ENCODE data around the gene PPP1R14D.
A peak's percentile ranks its signal among the peaks of the same experiment; 100 is the strongest.

PPP1R14D gene

DNA sequence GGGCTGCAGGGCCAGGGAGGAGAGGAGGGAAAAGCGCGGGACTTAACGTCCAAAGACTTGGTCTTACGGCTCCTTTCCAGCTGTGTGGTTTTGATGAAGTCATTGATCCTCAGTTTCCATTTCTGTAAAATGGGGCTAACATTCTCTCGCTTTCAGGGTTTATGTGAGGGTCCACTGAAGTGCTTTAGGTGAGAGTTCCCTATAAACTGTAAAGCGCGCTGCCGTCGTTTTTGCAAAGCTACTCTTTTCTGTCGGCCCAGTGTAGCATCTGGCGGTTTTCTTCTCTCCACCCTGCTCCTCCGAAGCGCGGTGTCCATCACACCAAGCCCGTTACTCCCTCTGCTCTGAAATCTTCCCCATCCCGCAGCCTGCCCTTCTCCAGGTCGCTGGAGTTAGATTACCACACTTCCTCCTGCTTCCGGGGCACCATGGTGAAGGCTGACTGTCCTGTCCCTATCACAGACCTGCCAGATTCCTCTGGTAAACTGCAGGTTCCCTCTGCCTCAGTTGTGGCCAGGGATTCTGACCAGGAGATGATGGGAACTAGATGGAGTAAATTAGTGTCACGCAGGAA lies 20.5 kb downstream of the PPP1R14D start:
- H3K27ac ChIP-seq (ENCODE audit: extremely low read depth, low read depth, low read length): peak overlapping the region; percentile 29; the same call in 1 of the 2 replicates
- TF ChIP-seq ZNF600 (tag by site-specific recombination; IDR thresholded peaks at IDR 0.05): no peak; the same call in 1 of the 2 replicates
- TF ChIP-seq ZNF394 (tag by site-specific recombination; IDR thresholded peaks at IDR 0.05; ENCODE audit: borderline replicate concordance): peak; percentile 43; the same call in 1 of the 2 replicates
- TF ChIP-seq KLF16 (tag by site-specific recombination; IDR thresholded peaks at IDR 0.05): no peak
- no peak for TF ChIP-seq ZNF777 (tag by site-specific recombination; IDR thresholded peaks at IDR 0.05; ENCODE audit: borderline replicate concordance)
- TF ChIP-seq, protein P1, sequence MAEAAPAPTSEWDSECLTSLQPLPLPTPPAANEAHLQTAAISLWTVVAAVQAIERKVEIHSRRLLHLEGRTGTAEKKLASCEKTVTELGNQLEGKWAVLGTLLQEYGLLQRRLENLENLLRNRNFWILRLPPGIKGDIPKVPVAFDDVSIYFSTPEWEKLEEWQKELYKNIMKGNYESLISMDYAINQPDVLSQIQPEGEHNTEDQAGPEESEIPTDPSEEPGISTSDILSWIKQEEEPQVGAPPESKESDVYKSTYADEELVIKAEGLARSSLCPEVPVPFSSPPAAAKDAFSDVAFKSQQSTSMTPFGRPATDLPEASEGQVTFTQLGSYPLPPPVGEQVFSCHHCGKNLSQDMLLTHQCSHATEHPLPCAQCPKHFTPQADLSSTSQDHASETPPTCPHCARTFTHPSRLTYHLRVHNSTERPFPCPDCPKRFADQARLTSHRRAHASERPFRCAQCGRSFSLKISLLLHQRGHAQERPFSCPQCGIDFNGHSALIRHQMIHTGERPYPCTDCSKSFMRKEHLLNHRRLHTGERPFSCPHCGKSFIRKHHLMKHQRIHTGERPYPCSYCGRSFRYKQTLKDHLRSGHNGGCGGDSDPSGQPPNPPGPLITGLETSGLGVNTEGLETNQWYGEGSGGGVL (tag by site-specific recombination; IDR thresholded peaks at IDR 0.05): 0 out of 2 replicates have a peak, but pooled peaks have one; percentile 14
- TF ChIP-seq ZBTB20 (tag by site-specific recombination; IDR thresholded peaks at IDR 0.05): no peak
- no peak for TF ChIP-seq ZNF558 (tag by site-specific recombination; IDR thresholded peaks at IDR 0.05)

GRCh38 chr15:40807028-40807887 lies 21.2 kb downstream of the PPP1R14D start, which contains the start of the genes DNAJC17 and ZFYVE19:
Gene DNAJC17, minus strand, starts transcription at chr15:40807473. Its CDS starts 27 bp downstream, at chr15:40807446.
Gene ZFYVE19, plus strand, starts transcription at chr15:40807089. Its CDS starts 501 bp downstream, at chr15:40807590.
- ChIA-PET CTCF (interaction anchor here (0.6 to 1.1 kb wide), 2 partner anchors 52 to 99 kb away, joined by 3 to 8 read pairs; no protein-coding TSS in a partner anchor), POLR2A (interaction anchor here (1.0 to 1.6 kb wide), 8 partner anchors 8 to 113 kb away, joined by 3 to 7 read pairs (median 4); partner anchors contain the start of genes C15orf62, GCHFR, RAD51 and SPINT1)
- Histone ChIP-seq H3K4me1 (ENCODE audit: control insufficient read depth, insufficient read depth, low read length) (no peaks in the 10 kb centered on the region), H3K36me3 (ENCODE audit: control insufficient read depth in 2 of 2, insufficient read depth in 1 of 2, low read length in 2 of 2) (peaks cover 0 to 23% of the 10 kb centered on the region in 2 experiments; a peak in 2 of 3 replicates), H3K27ac (ENCODE audit: extremely low read depth, low read depth, low read length) (peak within 1 kb of the TSS; percentile 71), H3K4me3 (ENCODE audit: low read depth, low read length) (peak within 1 kb of the TSS; percentile 99), H3K9me3 (ENCODE audit: control insufficient read depth, insufficient read depth, low read depth, low read length) (no peaks in the 10 kb centered on the region)
- TF ChIP-seq GLI4 (tag by site-specific recombination; IDR thresholded peaks at IDR 0.05): no peak
- TF ChIP-seq YY2 (tag by site-specific recombination; IDR thresholded peaks at IDR 0.05): peak; percentile 77
- peak; percentile 91 for TF ChIP-seq ZBTB20 (tag by site-specific recombination; IDR thresholded peaks at IDR 0.05)
- peak; percentile 69; the same call in 1 of the 2 replicates for TF ChIP-seq ZBTB48 (tag by site-specific recombination; IDR thresholded peaks at IDR 0.05)
- no peak for TF ChIP-seq ZBTB49 (tag by site-specific recombination; IDR thresholded peaks at IDR 0.05; ENCODE audit: low read depth)
- TF ChIP-seq YY1 (tag by site-specific recombination; IDR thresholded peaks at IDR 0.05): 0 out of 2 replicates have a peak, but pooled peaks have one; percentile 28
- TF ChIP-seq ZBTB21 (tag by site-specific recombination; IDR thresholded peaks at IDR 0.05): 0 out of 2 replicates have a peak, but pooled peaks have one; percentile 18
- no peak for TF ChIP-seq ZNF837 (tag by site-specific recombination; IDR thresholded peaks at IDR 0.05)
- TF ChIP-seq ZNF140 (tag by site-specific recombination; IDR thresholded peaks at IDR 0.05): no peak
- TF ChIP-seq BCL11B (tag by site-specific recombination; IDR thresholded peaks at IDR 0.05; ENCODE audit: low read depth): 0 out of 2 replicates have a peak, but pooled peaks have one; percentile 48
- TF ChIP-seq, protein P2, sequence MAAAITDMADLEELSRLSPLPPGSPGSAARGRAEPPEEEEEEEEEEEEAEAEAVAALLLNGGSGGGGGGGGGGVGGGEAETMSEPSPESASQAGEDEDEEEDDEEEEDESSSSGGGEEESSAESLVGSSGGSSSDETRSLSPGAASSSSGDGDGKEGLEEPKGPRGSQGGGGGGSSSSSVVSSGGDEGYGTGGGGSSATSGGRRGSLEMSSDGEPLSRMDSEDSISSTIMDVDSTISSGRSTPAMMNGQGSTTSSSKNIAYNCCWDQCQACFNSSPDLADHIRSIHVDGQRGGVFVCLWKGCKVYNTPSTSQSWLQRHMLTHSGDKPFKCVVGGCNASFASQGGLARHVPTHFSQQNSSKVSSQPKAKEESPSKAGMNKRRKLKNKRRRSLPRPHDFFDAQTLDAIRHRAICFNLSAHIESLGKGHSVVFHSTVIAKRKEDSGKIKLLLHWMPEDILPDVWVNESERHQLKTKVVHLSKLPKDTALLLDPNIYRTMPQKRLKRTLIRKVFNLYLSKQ (tag by site-specific recombination; IDR thresholded peaks at IDR 0.05; ENCODE audit: borderline replicate concordance): no peak
- peak; percentile 66; the same call in 1 of the 2 replicates for TF ChIP-seq ZXDB (tag by site-specific recombination; IDR thresholded peaks at IDR 0.05)
- 0 out of 2 replicates have a peak, but pooled peaks have one; percentile 11 for TF ChIP-seq PATZ1 (tag by site-specific recombination; IDR thresholded peaks at IDR 0.05)
- TF ChIP-seq, protein P3, sequence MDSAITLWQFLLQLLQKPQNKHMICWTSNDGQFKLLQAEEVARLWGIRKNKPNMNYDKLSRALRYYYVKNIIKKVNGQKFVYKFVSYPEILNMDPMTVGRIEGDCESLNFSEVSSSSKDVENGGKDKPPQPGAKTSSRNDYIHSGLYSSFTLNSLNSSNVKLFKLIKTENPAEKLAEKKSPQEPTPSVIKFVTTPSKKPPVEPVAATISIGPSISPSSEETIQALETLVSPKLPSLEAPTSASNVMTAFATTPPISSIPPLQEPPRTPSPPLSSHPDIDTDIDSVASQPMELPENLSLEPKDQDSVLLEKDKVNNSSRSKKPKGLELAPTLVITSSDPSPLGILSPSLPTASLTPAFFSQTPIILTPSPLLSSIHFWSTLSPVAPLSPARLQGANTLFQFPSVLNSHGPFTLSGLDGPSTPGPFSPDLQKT (IDR thresholded peaks at IDR 0.05; ENCODE audit: borderline replicate concordance, low read depth, low read length): no peak
- peak; percentile 28; the same call in 1 of the 2 replicates for TF ChIP-seq ZIC2 (tag by site-specific recombination; IDR thresholded peaks at IDR 0.05)

More for the DNA sequence above, 20.5 kb downstream of the PPP1R14D start:
- peaks cover 0 to 27% of the 10 kb centered on the region in 2 experiments; a peak in 2 of 3 replicates for H3K36me3 ChIP-seq (ENCODE audit: control insufficient read depth in 2 of 2, insufficient read depth in 1 of 2, low read length in 2 of 2)
- no peaks in the 10 kb centered on the region for H3K4me1 ChIP-seq (ENCODE audit: control insufficient read depth, insufficient read depth, low read length)
- H3K9me3 ChIP-seq (ENCODE audit: control insufficient read depth, insufficient read depth, low read depth, low read length): no peaks in the 10 kb centered on the region
- ChIA-PET POLR2A (interaction anchor here (1.0 to 1.6 kb wide), 6 partner anchors 20 to 113 kb away, joined by 3 to 7 read pairs (median 4); partner anchors contain the start of genes C15orf62, RAD51, SPINT1 and VPS18), CTCF (interaction anchor here (0.6 to 0.7 kb wide), 2 partner anchors 37 to 98 kb away, joined by 3 read pairs; no protein-coding TSS in a partner anchor)
- peak overlapping the region; percentile 68 for H3K4me3 ChIP-seq (ENCODE audit: low read depth, low read length)

All from HEK293 (cell line).